Head of caudate nucleus (tissue), 42 donors: ENCODE measurements around the gene RIC1.
A peak's percentile ranks its signal among the peaks of the same experiment; 100 is the strongest.
"Not testable (repeated sequence)": the region's sequence is repeated elsewhere in the genome, so short reads cannot be mapped to it uniquely, and the experiment has no call there.

Source experiments
- DNase-seq, 42 donors: peaks; one replicate each; pipeline versions ENCODE4 v3.0.0 to v3.0.0-alpha.2; 2020 to 2021; ENCODE audit warnings: mixed read lengths in 7 of 42
- intact Hi-C: fragments of 100-400 bp; cut with DNase I; formaldehyde crosslinking; loops from one replicate; pipeline ENCODE4 v1.15.0; 2022

Gene RIC1

GRCh38 chr9:5762421-5762820, 133.5 kb downstream of the RIC1 start:
- no peak for DNase-seq
- intact Hi-C loops, result no loop called here

DNA sequence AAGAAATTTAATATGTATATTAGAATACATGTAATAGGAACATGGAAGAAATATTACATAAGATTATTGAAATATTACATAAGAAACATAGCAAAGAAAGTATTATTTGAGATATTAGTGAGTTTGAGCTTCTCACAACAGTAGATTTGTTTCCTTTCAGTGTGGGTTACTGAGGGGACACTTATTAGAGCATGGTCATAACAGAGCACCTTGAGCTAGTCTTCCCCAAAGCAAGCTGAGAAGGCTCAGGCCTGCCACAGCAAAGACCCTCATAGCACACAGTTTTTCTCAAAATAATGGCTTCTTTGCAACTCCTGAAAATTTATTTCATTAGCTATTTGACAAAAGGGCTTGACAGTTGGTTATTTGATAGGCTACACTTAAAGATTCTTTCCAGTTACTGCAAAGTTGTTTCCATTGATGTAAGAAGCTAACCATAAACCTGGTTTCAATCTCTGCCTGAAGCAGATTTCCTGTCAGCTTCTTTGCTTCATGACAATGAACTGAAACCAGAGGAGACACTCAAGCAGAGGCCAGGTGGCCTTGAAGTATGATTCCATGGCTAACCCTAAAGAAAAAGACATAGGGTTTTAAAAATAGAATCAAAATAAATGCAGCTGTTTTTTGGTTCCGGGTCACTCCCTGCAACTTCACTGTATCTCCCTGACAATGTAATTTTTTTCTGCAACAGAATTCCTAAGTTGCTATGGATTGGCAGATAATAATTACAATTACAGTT, 135.4 kb downstream of the RIC1 start:
- intact Hi-C loops, result no loop called here
- no peak for DNase-seq

DNA sequence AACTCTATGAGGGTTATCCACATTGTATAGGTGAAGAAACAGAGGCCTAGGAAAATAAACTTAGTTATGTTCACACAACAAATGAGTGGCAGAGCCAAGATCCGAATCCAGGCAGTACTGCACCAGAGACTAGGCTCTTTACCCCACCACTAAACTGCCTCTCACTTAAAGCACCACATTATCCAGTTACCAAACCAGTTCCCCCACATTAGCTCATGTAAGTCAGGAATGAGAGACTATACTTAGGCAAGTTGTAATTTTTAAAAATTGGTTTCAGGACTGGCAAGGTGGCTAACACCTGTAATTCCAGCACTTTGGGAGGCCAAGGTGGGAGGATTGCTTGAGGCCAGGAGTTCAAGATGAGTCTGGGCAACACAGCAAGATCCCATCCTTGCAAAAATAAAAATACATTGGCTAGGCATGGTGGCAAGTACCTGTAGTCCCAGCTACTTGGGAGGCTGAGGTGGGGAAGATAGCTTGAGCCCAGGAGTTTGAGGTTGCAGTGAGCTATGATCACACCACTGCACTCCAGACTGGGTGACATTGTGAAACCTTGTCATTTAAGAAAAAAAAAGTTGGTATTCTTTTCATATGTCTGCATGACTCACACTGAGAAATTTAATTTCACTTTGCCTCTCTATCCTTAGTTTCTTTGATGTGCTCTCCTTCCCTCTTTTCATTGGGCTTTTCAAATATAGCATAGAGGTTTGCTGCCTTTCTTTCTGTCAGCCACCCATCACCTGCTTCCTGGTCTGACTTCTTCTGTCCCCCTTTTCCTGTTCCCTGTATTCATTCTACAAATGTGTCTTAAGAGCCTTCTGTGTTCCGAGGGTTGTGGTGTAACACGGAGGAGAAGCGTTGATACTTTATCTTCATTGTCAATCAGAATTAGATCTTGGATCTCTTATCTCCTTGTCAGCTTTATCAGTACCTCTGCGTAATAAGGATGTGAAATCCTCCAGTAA, 139.3 kb downstream of the RIC1 start:
- no peak for DNase-seq
- intact Hi-C loops, result no loop called here

- intact Hi-C loops, result no loop called here
- no peak for DNase-seq
Measured at GRCh38 chr9:5773324-5773999, 144.6 kb downstream of the RIC1 start.

GRCh38 chr9:5778805-5779204, 149.9 kb downstream of the RIC1 start:
- intact Hi-C loops, result no loop called here
- DNase-seq, result no peak

- intact Hi-C loops, result not testable (repeated sequence)
Measured at GRCh38 chr9:5779705-5780218, 150.9 kb downstream of the RIC1 start.

DNA sequence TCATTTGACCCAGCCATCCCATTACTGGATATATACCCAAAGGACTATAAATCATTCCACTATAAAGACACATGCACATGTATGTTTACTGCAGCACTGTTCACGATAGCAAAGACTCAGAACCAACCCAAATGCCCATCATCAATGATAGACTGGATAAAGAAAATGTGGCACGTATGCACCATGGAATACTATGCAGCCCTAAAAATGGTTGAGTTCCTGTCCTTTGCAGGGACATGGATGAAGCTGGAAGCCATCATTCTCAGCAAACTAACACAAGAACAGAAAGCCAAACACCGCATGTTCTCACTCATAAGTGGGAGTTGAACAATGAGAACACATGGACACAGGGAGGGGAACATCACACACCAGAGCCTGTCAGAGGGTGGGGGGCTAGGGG, 154.5 kb downstream of the RIC1 start:
- intact Hi-C loops, DNase-seq: not testable (repeated sequence)

More at GRCh38 chr9:5779705-5780218, 150.9 kb downstream of the RIC1 start:
- DNase-seq, result not testable (repeated sequence)

DNA sequence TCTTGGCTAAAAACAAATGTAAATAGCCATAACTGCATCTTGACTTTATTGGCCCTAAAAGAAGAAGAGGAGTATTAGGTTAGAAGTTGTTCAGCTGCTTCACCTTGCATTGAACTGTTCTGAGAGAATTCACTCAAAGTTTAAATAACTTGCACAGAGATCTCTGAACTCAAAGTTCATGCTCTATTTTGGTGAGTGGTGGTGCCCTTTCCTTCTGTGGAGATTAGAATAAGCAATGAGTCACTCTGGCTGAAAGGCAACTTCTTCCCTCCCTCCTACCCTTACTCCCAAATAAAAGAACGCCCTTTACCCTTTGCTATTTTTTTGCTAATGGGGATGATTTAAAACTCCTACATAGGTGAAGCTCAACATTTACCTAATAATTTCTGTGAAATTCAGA, 155.1 kb downstream of the RIC1 start:
- intact Hi-C loops, result no loop called here
- DNase-seq, result no peak

- intact Hi-C loops, result no loop called here
- DNase-seq, result no peak
Measured at GRCh38 chr9:5784526-5785315, 155.8 kb downstream of the RIC1 start.

DNA sequence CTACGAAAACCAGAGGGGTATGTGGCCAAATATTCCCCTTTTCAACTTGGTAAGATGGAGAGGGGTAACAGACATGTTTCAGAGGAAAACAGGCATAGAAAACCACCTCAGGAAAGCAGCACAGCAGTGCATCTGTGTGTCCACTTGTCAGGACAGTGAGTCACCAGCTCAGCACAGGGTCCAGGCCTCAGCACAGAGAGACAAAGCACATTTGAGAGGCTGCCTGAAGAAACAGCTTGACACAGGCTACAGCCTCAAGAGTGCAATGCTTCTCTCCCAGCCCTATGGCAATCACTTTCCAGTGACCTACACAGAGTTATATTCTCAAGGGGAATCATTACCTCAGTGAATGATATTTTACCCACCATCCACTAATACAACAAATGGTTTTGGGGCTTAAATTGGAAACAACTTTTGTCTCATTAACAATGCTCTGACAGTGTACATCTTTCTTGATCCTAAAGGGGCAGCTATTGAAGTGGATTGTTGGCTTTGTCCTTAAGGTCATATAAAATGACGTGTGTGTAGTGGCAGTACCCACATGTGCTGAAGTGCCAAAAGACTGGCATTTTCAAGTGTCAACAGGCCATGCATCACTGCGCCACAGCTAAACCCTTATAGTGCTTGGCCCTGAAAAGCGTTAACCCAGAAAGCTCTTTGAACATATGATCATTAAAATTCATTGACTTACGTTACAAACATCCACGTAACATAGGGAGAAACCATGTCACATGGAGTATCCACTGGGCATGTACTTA, 157.6 kb downstream of the RIC1 start:
- intact Hi-C loops, result no loop called here
- DNase-seq, result peak in 29 of 42 donors; percentile 9 to 75 (median 38)

DNA sequence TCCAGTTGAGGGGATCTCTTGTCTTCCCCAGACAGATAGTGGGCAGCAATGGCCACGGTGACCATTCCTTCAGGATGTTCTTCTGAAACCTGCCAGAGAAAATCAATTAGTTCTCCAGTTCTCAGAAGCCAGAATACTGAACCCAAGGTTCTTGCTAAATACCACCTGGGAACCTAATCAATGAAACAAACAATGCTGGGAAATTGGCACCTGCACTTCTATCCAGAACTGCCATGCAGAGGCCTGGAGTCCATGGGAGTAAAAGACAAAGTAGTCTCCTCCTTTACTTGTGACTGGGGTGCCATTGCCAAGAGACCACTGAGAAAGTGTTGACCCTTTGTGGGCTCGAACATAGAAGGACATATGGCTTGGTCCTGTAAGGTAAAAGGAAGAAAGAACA, 158.3 kb downstream of the RIC1 start:
- no peak for DNase-seq

GRCh38 chr9:5787759-5788302, 158.9 kb downstream of the RIC1 start:
- DNase-seq, result no peak
- intact Hi-C loops, result no loop called here

More for the DNA sequence above, 158.3 kb downstream of the RIC1 start:
- intact Hi-C loops, result no loop called here

DNA sequence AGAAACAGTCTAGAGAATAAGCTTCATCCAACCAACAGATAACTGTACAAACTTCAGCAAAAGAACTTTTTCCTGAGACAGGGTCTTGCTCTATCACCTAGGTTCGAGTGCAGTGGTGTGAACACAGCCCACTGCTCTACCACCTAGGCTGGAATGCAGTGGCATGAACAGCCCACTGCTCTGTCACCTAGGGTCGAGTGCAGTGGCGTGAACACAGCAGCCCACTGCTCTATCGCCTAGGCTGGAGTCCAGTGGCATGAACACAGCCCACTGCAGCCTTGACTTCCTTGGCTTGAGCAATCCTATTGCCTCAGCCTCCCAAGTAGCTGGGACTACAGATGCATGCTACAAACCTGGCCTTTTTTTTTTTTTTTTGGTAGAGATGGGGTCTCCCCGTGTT, 160.6 kb downstream of the RIC1 start:
- DNase-seq, result no peak
- intact Hi-C loops, result no loop called here

- intact Hi-C loops, result no loop called here
Measured at GRCh38 chr9:5790923-5791322, 162.0 kb downstream of the RIC1 start.

GRCh38 chr9:5791870-5792269, 163.0 kb downstream of the RIC1 start:
- no peak for DNase-seq
- intact Hi-C loops, result no loop called here

More at GRCh38 chr9:5790923-5791322, 162.0 kb downstream of the RIC1 start:
- no peak for DNase-seq

DNA sequence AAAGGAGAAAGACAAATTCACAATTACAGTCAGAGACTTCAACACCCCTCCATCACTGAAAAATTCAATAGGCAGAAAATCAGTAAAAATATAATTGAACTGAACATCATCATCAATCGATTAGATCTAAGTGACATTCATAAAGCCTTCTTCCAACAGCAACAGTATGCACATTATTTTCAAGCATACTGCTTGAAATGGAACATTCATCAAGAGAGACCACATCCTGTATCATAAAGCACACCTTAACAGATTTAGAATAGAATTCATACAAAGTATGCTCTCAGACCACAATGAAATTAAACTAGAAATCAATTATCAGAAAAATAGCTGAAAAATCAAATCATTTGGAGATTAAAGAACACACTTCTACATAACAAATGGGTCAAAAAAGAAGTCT, 164.9 kb downstream of the RIC1 start:
- intact Hi-C loops, result no loop called here
- no peak for DNase-seq

DNA sequence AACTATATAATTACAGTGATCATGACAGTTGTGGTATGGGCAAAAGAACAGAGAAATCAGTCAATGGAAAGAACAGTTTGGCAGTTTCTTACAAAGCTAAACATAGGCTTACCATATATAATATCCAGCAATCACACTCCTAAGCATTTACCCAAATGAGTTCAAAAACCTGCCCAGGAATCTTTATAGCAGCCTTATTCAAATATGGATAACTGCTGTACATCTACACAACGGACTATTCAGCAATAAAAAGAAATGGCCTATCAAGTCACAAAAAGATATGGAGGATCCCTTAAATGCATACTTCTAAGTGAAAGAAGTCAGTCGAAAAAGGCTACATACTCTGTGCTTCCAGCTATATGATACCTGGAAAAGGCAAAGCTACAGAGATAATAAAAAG, 167.4 kb downstream of the RIC1 start:
- intact Hi-C loops, result no loop called here
- no peak for DNase-seq

GRCh38 chr9:5798581-5798980, 169.7 kb downstream of the RIC1 start:
- intact Hi-C loops, result no loop called here
- no peak for DNase-seq
